Astrocyte of the spinal cord (primary cell): ENCODE data around the gene PIK3R3.

ENCODE experiments used
- DNase-seq: peaks from one replicate; pipeline ENCODE4 v3.0.0; 2011; ENCODE audit warnings: low read depth, low spot score
- H3K4me3 ChIP-seq: 2 replicates; pipeline ENCODE4 v1.5.1; 2011; ENCODE audit warnings: low read depth, mild to moderate bottlenecking, low read length, moderate library complexity
- in situ Hi-C: cut with HindIII; loops from 2 replicates; pipeline ENCODE4 v1.10.0; 2017; ENCODE audit warnings: low sequenced_read_pairs
- TF ChIP-seq, protein P1 (sequence below): IDR thresholded peaks from 2 replicates; pipeline ENCODE4 v1.5.1; 2012; ENCODE audit warnings: low read depth, mild to moderate bottlenecking, low read length, inconsistent platforms

Gene PIK3R3

DNA sequence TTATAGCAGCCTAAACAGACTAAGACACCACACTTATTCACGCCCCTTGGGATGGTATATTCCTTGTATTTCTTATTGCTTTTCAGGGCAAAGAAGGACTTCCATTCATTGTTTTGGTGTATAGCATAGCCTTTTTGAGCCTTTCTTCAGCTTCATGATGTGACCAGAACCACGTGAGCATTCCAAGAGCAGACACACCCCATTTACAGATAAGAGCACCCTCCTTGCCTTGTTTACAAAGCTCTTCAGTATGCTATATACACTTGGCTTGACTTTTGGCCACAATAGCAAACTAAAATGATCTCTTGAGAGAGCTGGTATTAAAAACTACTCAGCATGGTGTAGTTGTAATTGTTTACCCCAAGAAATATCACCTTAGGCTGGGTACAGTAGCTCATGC is 78.7 kb downstream of the PIK3R3 start:
- DNase-seq = no peak
- TF ChIP-seq, protein P1, sequence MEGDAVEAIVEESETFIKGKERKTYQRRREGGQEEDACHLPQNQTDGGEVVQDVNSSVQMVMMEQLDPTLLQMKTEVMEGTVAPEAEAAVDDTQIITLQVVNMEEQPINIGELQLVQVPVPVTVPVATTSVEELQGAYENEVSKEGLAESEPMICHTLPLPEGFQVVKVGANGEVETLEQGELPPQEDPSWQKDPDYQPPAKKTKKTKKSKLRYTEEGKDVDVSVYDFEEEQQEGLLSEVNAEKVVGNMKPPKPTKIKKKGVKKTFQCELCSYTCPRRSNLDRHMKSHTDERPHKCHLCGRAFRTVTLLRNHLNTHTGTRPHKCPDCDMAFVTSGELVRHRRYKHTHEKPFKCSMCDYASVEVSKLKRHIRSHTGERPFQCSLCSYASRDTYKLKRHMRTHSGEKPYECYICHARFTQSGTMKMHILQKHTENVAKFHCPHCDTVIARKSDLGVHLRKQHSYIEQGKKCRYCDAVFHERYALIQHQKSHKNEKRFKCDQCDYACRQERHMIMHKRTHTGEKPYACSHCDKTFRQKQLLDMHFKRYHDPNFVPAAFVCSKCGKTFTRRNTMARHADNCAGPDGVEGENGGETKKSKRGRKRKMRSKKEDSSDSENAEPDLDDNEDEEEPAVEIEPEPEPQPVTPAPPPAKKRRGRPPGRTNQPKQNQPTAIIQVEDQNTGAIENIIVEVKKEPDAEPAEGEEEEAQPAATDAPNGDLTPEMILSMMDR = no peak
- H3K4me3 ChIP-seq = no peak overlapping the region
- in situ Hi-C loops = no loop called here

GRCh38 chr1:46044116-46044515 is 88.3 kb downstream of the PIK3R3 start:
- no peak for DNase-seq
- no peak overlapping the region for H3K4me3 ChIP-seq
- TF ChIP-seq, protein P1 = no peak
- in situ Hi-C loops = loop anchor here (10.0 kb wide), 1 partner anchor 161 kb away; the partner anchor contains the start of gene LURAP1

DNA sequence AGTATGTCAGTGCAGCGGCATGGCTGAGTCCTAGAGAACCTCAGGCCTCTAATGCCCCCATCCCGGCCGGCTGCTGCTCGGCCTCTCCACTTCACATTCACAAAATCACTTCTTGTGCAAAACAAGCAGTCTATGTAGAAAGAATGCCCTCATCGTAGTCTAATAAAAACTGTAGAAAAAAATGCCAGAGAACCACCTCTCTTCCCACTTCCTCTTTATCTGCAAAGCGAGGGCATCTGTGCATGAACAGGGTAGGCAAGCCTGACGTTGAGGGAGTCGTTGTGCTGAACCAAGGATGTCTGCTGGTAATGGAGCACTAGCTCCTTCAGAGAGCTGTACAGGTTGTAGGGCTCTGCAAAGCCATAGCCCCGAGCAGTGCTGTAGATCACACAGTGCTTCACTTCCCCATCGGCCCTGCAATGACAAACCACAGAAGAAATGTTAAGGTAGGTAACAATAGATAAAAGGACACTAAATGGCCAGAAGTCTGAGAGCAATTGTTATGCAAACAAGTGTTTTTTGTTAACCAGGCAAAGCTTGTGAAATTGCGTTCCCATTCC is 88.9 kb downstream of the PIK3R3 start:
- in situ Hi-C loops = loop anchor here (10.0 kb wide), 1 partner anchor 161 kb away; the partner anchor contains the start of gene LURAP1
- TF ChIP-seq, protein P1 = no peak
- H3K4me3 ChIP-seq = no peak overlapping the region
- DNase-seq = no peak

DNA sequence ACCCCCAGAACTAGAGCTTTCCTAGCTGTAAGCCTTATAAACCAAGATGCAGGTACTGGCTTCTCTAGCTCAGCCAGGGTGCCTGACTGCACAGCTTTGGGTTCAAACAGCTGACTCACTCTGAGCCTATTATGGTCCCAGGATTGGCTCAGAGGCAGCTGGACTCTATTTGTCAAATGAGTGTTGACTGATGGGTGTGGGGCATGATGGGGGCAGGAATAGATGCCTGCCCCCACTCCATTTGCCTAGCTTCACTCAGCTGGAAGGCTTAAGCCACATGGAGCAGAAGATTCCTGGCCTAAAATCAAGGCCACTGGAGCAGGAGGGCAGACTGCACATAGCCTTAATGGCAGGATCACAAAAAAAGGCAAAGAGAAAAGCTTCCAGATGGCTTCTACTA is 90.5 kb downstream of the PIK3R3 start:
- DNase-seq = peak; percentile 24
- in situ Hi-C loops = loop anchor here (10.0 kb wide), 1 partner anchor 163 kb away; the partner anchor contains the start of gene LURAP1
- TF ChIP-seq, protein P1 = no peak
- no peak overlapping the region for H3K4me3 ChIP-seq

GRCh38 chr1:46041551-46041950 is 90.9 kb downstream of the PIK3R3 start:
- TF ChIP-seq, protein P1 = no peak
- in situ Hi-C loops = loop anchor here (10.0 kb wide), 1 partner anchor 163 kb away; the partner anchor contains the start of gene LURAP1
- H3K4me3 ChIP-seq = no peak overlapping the region
- DNase-seq = no peak

DNA sequence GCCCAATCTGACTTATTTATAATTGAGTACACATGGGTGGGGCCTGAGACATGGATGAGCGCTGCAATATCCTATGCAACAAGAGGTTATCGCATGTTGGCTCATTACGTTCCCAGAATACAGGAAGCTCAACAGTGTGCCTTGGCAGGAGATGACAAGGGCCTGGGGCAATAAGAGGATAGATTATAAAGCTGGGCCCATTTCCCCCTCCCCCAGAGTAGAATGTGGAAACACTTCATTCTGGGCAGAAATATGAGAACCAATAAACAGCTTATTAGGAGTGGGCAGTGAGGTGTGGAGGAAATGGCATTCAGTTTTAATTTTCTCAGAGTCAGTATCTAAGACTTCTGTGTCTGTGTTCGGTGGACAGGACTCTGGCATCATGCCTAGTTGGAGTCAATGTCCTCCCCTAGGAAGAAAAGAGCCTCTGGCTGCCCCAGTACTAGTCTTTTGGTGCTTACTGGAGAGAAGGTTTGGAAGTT is 92.8 kb downstream of the PIK3R3 start:
- H3K4me3 ChIP-seq = no peak overlapping the region
- TF ChIP-seq, protein P1 = no peak
- in situ Hi-C loops = loop anchor here (10.0 kb wide), 1 partner anchor 165 kb away; the partner anchor contains the start of gene LURAP1
- peak; percentile 22 for DNase-seq
